GM13976 (cell line): ENCODE data around the gene RYR3.
A peak's percentile ranks its signal among the peaks of the same experiment; 100 is the strongest.

Source experiments
- DNase-seq: peaks from one replicate; pipeline ENCODE4 v3.0.0; 2012; ENCODE audit warnings: low spot score
- in situ Hi-C: fragments of 300-500 bp; cut with MboI; formaldehyde crosslinking; loops from one replicate; pipeline ENCODE4 v1.12.0; 2022; ENCODE audit warnings: low sequenced_read_pairs, mixed read lengths, inconsistent platforms; ENCODE audit not compliant: unreplicated experiment
- TF ChIP-seq, protein P1 (sequence below): IDR thresholded peaks from 2 replicates; pipeline ENCODE4 v1.5.1; 2012; ENCODE audit warnings: borderline replicate concordance, mild to moderate bottlenecking; ENCODE audit not compliant: insufficient read depth; ENCODE audit errors: extremely low read depth, missing control alignments, control extremely low read depth

The RYR3 gene

DNA sequence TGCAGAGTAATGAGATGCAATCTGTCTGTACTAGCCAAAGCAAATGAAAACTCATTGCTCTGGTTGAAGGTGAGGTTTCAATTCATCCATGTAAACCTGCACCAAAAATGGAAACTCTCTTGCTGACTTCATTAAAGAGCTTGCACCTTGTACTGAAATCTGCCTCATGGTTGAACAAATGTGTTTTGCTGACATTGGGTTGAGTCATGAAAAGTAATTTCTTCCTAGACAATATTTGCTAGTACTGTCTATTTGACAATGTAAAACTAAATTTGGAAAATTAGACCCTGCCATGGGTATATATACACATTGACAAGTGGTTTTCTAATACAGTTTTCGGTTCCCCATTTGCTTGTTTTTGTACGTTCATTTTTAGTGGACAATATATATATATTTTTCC is 33.3 kb downstream of the RYR3 start:
- in situ Hi-C loops: no loop called here
- peak; percentile 16 for DNase-seq
- TF ChIP-seq, protein P1, sequence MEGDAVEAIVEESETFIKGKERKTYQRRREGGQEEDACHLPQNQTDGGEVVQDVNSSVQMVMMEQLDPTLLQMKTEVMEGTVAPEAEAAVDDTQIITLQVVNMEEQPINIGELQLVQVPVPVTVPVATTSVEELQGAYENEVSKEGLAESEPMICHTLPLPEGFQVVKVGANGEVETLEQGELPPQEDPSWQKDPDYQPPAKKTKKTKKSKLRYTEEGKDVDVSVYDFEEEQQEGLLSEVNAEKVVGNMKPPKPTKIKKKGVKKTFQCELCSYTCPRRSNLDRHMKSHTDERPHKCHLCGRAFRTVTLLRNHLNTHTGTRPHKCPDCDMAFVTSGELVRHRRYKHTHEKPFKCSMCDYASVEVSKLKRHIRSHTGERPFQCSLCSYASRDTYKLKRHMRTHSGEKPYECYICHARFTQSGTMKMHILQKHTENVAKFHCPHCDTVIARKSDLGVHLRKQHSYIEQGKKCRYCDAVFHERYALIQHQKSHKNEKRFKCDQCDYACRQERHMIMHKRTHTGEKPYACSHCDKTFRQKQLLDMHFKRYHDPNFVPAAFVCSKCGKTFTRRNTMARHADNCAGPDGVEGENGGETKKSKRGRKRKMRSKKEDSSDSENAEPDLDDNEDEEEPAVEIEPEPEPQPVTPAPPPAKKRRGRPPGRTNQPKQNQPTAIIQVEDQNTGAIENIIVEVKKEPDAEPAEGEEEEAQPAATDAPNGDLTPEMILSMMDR: no peak

DNA sequence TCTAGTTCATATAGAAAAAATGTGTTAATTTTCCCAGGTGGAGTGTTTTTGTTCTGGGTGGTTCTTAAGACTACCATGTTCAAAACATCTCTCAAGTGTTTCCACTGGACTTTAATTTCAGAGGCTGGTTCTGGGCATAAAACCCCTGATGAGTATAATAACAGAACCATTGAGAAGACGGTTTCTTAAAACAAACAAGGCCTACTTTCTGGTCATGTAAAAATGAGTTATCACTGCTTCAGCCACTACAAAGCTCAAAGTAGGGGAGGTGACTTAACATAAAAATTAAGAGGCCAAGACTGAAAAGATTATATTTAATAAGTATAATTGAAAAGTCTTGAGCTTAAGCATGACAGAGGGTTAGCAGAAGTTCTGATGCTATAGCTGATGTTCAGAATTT is 33.8 kb downstream of the RYR3 start:
- TF ChIP-seq, protein P1: no peak
- DNase-seq: no peak
- in situ Hi-C loops: no loop called here

DNA sequence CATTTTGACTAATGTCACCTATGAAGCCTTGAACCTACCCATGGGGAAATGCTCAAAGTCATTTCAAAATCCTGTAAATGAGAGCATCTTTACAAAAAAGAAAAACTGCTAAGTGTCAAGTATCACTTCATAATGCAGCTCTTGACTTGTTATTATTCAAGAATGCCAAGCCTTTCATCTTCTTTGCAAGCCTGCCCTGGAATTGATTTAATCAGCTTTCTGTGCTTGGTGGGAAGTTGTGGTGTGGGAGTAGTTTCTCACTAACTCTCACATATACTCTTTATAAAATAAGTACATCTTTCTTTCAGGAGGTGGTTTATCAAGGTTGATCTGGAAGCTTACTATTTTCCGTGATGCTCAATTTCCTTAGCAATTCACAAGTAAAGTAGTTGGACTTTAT is 43.6 kb downstream of the RYR3 start:
- DNase-seq: no peak
- in situ Hi-C loops: no loop called here
- TF ChIP-seq, protein P1: no peak

DNA sequence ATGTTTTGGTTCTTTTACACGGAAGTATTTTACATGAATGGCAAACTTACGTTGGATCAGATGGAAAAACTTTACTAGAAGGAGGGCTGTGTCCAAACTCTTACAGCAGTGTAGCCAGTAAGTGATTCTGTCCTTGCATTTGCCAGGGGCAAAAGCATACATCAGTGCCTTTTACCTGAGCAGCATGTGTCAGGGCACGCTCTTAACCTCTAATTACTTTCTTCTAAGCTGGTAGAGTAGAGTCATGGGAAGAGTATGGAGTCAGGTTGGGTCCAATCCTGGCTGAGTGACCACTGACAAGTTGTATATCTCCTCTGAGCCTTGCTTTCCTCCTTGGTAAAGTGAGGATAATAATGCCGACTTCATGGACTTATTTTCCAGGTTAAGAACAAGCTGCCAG is 47.1 kb downstream of the RYR3 start:
- in situ Hi-C loops: no loop called here
- no peak for DNase-seq
- TF ChIP-seq, protein P1: no peak

DNA sequence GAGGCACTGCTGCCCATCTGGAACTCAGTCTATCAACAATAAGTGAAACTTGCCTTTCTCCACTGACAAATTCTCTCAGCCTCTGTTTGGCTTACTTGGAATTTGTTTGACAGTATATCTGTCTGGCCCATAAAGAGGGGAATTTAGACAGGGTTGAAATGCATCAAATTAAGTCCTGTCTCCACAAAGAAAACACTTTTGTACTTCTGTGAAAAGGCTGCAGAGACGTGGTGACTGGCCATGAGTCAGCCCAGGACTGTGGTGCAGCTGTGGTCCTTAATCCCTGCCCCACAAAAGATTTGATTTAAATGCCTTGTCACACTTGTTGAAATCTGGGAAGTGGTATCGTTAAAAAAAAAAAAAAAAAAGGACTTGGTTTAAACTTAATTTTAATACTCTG is 47.5 kb downstream of the RYR3 start:
- TF ChIP-seq, protein P1: no peak

DNA sequence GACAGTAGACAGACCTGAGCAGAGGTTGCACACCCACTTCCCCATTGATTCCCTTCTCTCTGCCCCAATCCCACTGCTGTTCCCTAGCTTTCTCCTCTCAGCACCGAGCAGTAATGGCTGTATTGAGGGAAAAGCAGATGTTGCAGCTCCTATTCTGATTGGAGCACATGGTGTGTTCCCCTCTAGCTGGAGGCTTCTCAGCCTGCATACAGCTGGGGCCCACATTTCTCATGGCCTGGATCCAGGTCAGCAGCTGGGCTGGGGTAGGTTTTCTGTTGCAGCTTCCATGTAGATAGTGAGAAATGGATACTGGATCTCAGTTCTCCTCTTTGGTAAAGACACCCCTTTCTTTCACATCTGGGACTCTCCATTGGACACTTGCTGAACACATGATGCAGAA is 50.1 kb downstream of the RYR3 start:
- in situ Hi-C loops: no loop called here
- TF ChIP-seq, protein P1: no peak
- DNase-seq: no peak

More for the DNA sequence above, 47.5 kb downstream of the RYR3 start:
- DNase-seq: no peak
- in situ Hi-C loops: no loop called here
